ENCODE measurements around the gene NIPAL4.

Gene NIPAL4

GRCh38 chr5:157506981-157507780 lies 47.2 kb downstream of the NIPAL4 start:
- no peak for DNase-seq (ENCODE audit: low spot score in 2 of 2)
- Histone ChIP-seq H3K27me3 (ENCODE audit: low read depth) (no peaks in the 10 kb centered on the region), H3K36me3 (replicated peaks) (no peaks in the 10 kb centered on the region), H3K4me1 (no peaks in the 10 kb centered on the region), H3K9me3 (no peaks in the 10 kb centered on the region), H3K4me3 (no peak overlapping the region)
- in situ Hi-C loops (cut with MboI; ENCODE audit: low sequenced_read_pairs) = no loop called here

GRCh38 chr5:157509093-157509492 lies 49.1 kb downstream of the NIPAL4 start:
- DNase-seq (ENCODE audit: low spot score in 2 of 2) = no peak

DNA sequence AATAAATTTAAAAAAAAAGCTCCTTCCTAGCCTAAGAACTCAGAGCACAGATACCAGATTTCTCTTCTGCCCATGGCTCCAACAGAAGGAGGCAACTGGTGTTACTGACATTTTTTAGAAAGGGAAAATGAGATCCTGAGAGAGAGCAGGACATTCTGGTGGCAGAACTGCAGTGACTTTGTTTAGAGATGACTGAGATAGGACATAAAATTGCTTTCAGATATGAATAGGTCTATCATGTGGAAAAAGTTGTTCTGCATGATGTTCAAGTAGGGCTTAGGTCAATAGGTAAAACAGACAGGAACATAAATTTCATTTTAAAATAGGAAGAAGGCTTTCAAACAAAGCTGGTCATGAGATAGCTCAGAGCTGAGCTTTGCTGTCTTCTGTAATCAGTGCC lies 49.6 kb downstream of the NIPAL4 start:
- no peak for DNase-seq (ENCODE audit: low spot score in 2 of 2)

More at GRCh38 chr5:157509093-157509492, 49.1 kb downstream of the NIPAL4 start:
- no peaks in the 10 kb centered on the region for H3K36me3 ChIP-seq (replicated peaks)
- in situ Hi-C loops (cut with MboI; ENCODE audit: low sequenced_read_pairs) = no loop called here
- H3K9me3 ChIP-seq = no peaks in the 10 kb centered on the region
- no peaks in the 10 kb centered on the region for H3K27me3 ChIP-seq (ENCODE audit: low read depth)
- no peak overlapping the region for H3K4me3 ChIP-seq
- 0 out of 2 replicates have a peak, but pooled peaks cover 4% of the 10 kb centered on the region for H3K4me1 ChIP-seq

DNA sequence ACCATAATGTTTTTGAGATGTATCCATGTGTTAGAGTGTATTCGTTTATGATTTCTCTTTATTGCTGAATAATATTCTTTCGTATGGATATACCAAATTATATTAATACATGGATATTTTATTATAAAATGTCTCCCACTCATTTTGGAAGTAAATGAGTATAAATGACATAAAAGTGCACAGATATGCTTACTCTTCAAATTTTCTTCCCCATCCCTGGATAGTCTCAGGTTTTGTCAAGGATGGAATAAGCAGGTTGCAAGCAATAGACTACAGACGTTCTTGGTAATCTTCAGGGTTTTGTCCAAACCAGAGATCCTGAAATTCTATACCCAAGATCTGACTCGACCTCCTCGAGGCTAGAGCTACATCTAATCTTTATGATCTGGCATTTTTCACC lies 50.7 kb downstream of the NIPAL4 start:
- 0 out of 2 replicates have a peak, but pooled peaks cover 4% of the 10 kb centered on the region for H3K4me1 ChIP-seq
- no peaks in the 10 kb centered on the region for H3K9me3 ChIP-seq
- no peaks in the 10 kb centered on the region for H3K36me3 ChIP-seq (replicated peaks)
- no peak overlapping the region for H3K4me3 ChIP-seq
- DNase-seq (ENCODE audit: low spot score in 2 of 2) = no peak
- H3K27me3 ChIP-seq (ENCODE audit: low read depth) = no peaks in the 10 kb centered on the region
- in situ Hi-C loops (cut with MboI; ENCODE audit: low sequenced_read_pairs) = no loop called here

More for the DNA sequence above, 49.6 kb downstream of the NIPAL4 start:
- Histone ChIP-seq H3K36me3 (replicated peaks) (no peaks in the 10 kb centered on the region), H3K4me3 (no peak overlapping the region), H3K4me1 (0 out of 2 replicates have a peak, but pooled peaks cover 4% of the 10 kb centered on the region), H3K9me3 (no peaks in the 10 kb centered on the region), H3K27me3 (ENCODE audit: low read depth) (no peaks in the 10 kb centered on the region)
- in situ Hi-C loops (cut with MboI; ENCODE audit: low sequenced_read_pairs) = no loop called here

- DNase-seq (ENCODE audit: low spot score in 2 of 2) = peak in 1 of 2 experiments; percentile 70
- H3K4me1 ChIP-seq = 0 out of 2 replicates have a peak, but pooled peaks cover 4% of the 10 kb centered on the region
- in situ Hi-C loops (cut with MboI; ENCODE audit: low sequenced_read_pairs) = no loop called here
Observed at GRCh38 chr5:157511651-157512644, 51.9 kb downstream of the NIPAL4 start.

GRCh38 chr5:157513182-157513581 lies 53.2 kb downstream of the NIPAL4 start:
- H3K4me1 ChIP-seq = 0 out of 2 replicates have a peak, but pooled peaks cover 4% of the 10 kb centered on the region
- no peaks in the 10 kb centered on the region for H3K9me3 ChIP-seq
- no peak overlapping the region for H3K4me3 ChIP-seq
- in situ Hi-C loops (cut with MboI; ENCODE audit: low sequenced_read_pairs) = no loop called here
- peak; percentile 19 to 32 for DNase-seq (ENCODE audit: low spot score in 2 of 2)
- H3K27me3 ChIP-seq (ENCODE audit: low read depth) = no peaks in the 10 kb centered on the region
- H3K36me3 ChIP-seq (replicated peaks) = no peaks in the 10 kb centered on the region

More at GRCh38 chr5:157511651-157512644, 51.9 kb downstream of the NIPAL4 start:
- Histone ChIP-seq H3K9me3 (no peaks in the 10 kb centered on the region), H3K4me3 (no peak overlapping the region), H3K27me3 (ENCODE audit: low read depth) (no peaks in the 10 kb centered on the region), H3K36me3 (replicated peaks) (no peaks in the 10 kb centered on the region)

GRCh38 chr5:157514974-157515373 lies 55.0 kb downstream of the NIPAL4 start:
- Histone ChIP-seq H3K4me3 (no peak overlapping the region), H3K4me1 (0 out of 2 replicates have a peak, but pooled peaks cover 4% of the 10 kb centered on the region), H3K9me3 (no peaks in the 10 kb centered on the region), H3K36me3 (replicated peaks) (no peaks in the 10 kb centered on the region), H3K27me3 (ENCODE audit: low read depth) (no peaks in the 10 kb centered on the region)
- in situ Hi-C loops (cut with MboI; ENCODE audit: low sequenced_read_pairs) = no loop called here
- DNase-seq (ENCODE audit: low spot score in 2 of 2) = no peak

GRCh38 chr5:157516006-157516405 lies 56.0 kb downstream of the NIPAL4 start:
- no peak for DNase-seq (ENCODE audit: low spot score in 2 of 2)
- H3K4me3 ChIP-seq = no peak overlapping the region
- 0 out of 2 replicates have a peak, but pooled peaks cover 4% of the 10 kb centered on the region for H3K4me1 ChIP-seq
- no peaks in the 10 kb centered on the region for H3K27me3 ChIP-seq (ENCODE audit: low read depth)
- no peaks in the 10 kb centered on the region for H3K36me3 ChIP-seq (replicated peaks)
- in situ Hi-C loops (cut with MboI; ENCODE audit: low sequenced_read_pairs) = no loop called here
- no peaks in the 10 kb centered on the region for H3K9me3 ChIP-seq

- no peak for DNase-seq (ENCODE audit: low spot score in 2 of 2)
- Histone ChIP-seq H3K4me1 (0 out of 2 replicates have a peak, but pooled peaks cover 4% of the 10 kb centered on the region), H3K4me3 (no peak overlapping the region), H3K27me3 (ENCODE audit: low read depth) (no peaks in the 10 kb centered on the region), H3K36me3 (replicated peaks) (no peaks in the 10 kb centered on the region), H3K9me3 (no peaks in the 10 kb centered on the region)
- in situ Hi-C loops (cut with MboI; ENCODE audit: low sequenced_read_pairs) = no loop called here
Observed at GRCh38 chr5:157516626-157517325, 56.8 kb downstream of the NIPAL4 start.

DNA sequence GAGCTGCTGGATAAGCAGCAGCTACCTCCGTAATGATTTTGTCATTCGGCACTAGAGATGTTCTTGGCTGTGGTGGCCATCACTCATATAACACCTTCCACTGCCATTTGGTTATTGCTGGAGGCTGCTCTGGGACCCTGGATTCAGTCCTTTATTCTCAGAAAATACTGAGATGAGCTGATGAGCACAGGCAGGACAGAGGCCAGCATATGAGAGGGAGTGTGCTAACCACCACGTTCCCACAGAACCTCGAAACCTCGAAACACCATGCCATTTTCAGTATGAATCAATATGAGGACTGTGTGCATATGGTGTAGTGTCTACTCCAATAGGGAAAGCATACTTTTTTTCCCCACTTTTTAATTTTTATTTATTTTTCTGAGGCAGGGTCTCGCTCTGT lies 59.0 kb downstream of the NIPAL4 start:
- H3K4me1 ChIP-seq = no peaks in the 10 kb centered on the region
- DNase-seq (ENCODE audit: low spot score in 2 of 2) = no peak
- no peaks in the 10 kb centered on the region for H3K36me3 ChIP-seq (replicated peaks)
- H3K4me3 ChIP-seq = no peak overlapping the region
- H3K9me3 ChIP-seq = no peaks in the 10 kb centered on the region
- in situ Hi-C loops (cut with MboI; ENCODE audit: low sequenced_read_pairs) = no loop called here
- H3K27me3 ChIP-seq (ENCODE audit: low read depth) = no peaks in the 10 kb centered on the region

- in situ Hi-C loops (cut with MboI; ENCODE audit: low sequenced_read_pairs) = no loop called here
- Histone ChIP-seq H3K36me3 (replicated peaks) (no peaks in the 10 kb centered on the region), H3K27me3 (ENCODE audit: low read depth) (no peaks in the 10 kb centered on the region), H3K9me3 (no peaks in the 10 kb centered on the region), H3K4me1 (no peaks in the 10 kb centered on the region), H3K4me3 (no peak overlapping the region)
- DNase-seq (ENCODE audit: low spot score in 2 of 2) = no peak
Observed at GRCh38 chr5:157519579-157520253, 59.7 kb downstream of the NIPAL4 start.

GRCh38 chr5:157520911-157521703 lies 61.1 kb downstream of the NIPAL4 start:
- DNase-seq (ENCODE audit: low spot score in 2 of 2) = no peak
- Histone ChIP-seq H3K4me3 (no peak overlapping the region), H3K4me1 (no peaks in the 10 kb centered on the region), H3K27me3 (ENCODE audit: low read depth) (no peaks in the 10 kb centered on the region), H3K9me3 (no peaks in the 10 kb centered on the region), H3K36me3 (replicated peaks) (no peaks in the 10 kb centered on the region)
- in situ Hi-C loops (cut with MboI; ENCODE audit: low sequenced_read_pairs) = no loop called here
